Neuronal stem cell (in vitro differentiated cells): Measurements from ENCODE around the gene SEC24A.
A peak's percentile ranks its signal among the peaks of the same experiment; 100 is the strongest.
"Not testable (repeated sequence)": the region's sequence is repeated elsewhere in the genome, so short reads cannot be mapped to it uniquely, and the experiment has no call there.

Experiments used
- DNase-seq: peaks from one replicate; pipeline ENCODE4 v3.0.0-alpha.2; 2013; ENCODE audit warnings: low spot score
- H2AFZ ChIP-seq: one replicate; pipeline ENCODE4 v1.6.1; 2013; ENCODE audit warnings: mild to moderate bottlenecking, low read length, inconsistent platforms
- H2AK5ac ChIP-seq: 2 replicates; pipeline ENCODE4 v1.6.1; 2013; ENCODE audit warnings: low read depth, mild to moderate bottlenecking, inconsistent platforms, low read length, moderate library complexity, mixed read lengths
- H2BK120ac ChIP-seq: 2 replicates; pipeline ENCODE4 v1.6.1; 2013; ENCODE audit warnings: low read depth, mild to moderate bottlenecking, inconsistent platforms, low read length, moderate library complexity, mixed read lengths
- H2BK12ac ChIP-seq: one replicate; pipeline ENCODE4 v1.6.1; 2013; ENCODE audit warnings: low read length, inconsistent platforms
- H2BK15ac ChIP-seq: 2 replicates; pipeline ENCODE4 v1.6.1; 2013; ENCODE audit warnings: mild to moderate bottlenecking, low read length, inconsistent platforms, mixed read lengths
- H2BK5ac ChIP-seq: one replicate; pipeline ENCODE4 v1.6.1; 2013; ENCODE audit warnings: inconsistent platforms, mild to moderate bottlenecking, low read length, moderate library complexity
- H3K14ac ChIP-seq: one replicate; pipeline ENCODE4 v1.6.1; 2013; ENCODE audit warnings: low read length, inconsistent platforms
- H3K18ac ChIP-seq: 2 replicates; pipeline ENCODE4 v1.6.1; 2013; ENCODE audit warnings: low read length, inconsistent platforms
- H3K23ac ChIP-seq: 2 replicates; pipeline ENCODE4 v1.6.1; 2013; ENCODE audit warnings: low read depth, mild to moderate bottlenecking, mixed read lengths, low read length, inconsistent platforms; ENCODE audit not compliant: poor library complexity
- H3K27ac ChIP-seq: replicated peaks from 3 replicates; pipeline ENCODE4 v1.5.1; 2013; ENCODE audit warnings: low read length, inconsistent platforms
- H3K27me3 ChIP-seq, 3 experiments: 2 replicates each; pipeline ENCODE4 v1.6.1; 2013; ENCODE audit warnings: low read length in 3 of 3, mild to moderate bottlenecking in 2 of 3, inconsistent platforms in 1 of 3, low read depth in 1 of 3, mixed read lengths in 1 of 3, moderate library complexity in 1 of 3; ENCODE audit not compliant: control insufficient read depth in 3 of 3, insufficient read depth in 3 of 3
- H3K36me3 ChIP-seq, 2 donors: replicated peaks in 1 of 2; 2 replicates each; pipeline ENCODE4 v1.6.1; 2013; ENCODE audit warnings: low read length in 2 of 2; ENCODE audit not compliant: control insufficient read depth in 2 of 2, insufficient read depth in 2 of 2
- H3K4ac ChIP-seq: 2 replicates; pipeline ENCODE4 v1.6.1; 2013; ENCODE audit warnings: inconsistent platforms, mild to moderate bottlenecking, low read length, moderate library complexity
- H3K4me1 ChIP-seq, 2 donors: 1 replicate in 1 of 2; 2 replicates in 1 of 2; pipeline ENCODE4 v1.6.1; 2013; ENCODE audit warnings: low read length in 2 of 2, low read depth in 1 of 2; ENCODE audit not compliant: control insufficient read depth in 2 of 2, insufficient read depth in 1 of 2
- H3K4me2 ChIP-seq: one replicate; pipeline ENCODE4 v1.6.1; 2013; ENCODE audit warnings: mild to moderate bottlenecking, low read length, inconsistent platforms; ENCODE audit not compliant: insufficient read depth, poor library complexity, severe bottlenecking
- H3K4me3 ChIP-seq, 2 donors: 2 replicates each; pipeline ENCODE4 v1.5.1; 2013; ENCODE audit warnings: low read length in 2 of 2, mild to moderate bottlenecking in 2 of 2, inconsistent platforms in 1 of 2, moderate library complexity in 1 of 2
- H3K79me1 ChIP-seq: one replicate; pipeline ENCODE4 v1.6.1; 2013; ENCODE audit warnings: low read depth, mild to moderate bottlenecking, inconsistent platforms, low read length, moderate library complexity
- H3K9ac ChIP-seq: one replicate; pipeline ENCODE4 v1.6.1; 2013; ENCODE audit warnings: mild to moderate bottlenecking, low read depth, low read length, inconsistent platforms; ENCODE audit not compliant: poor library complexity
- H3K9me3 ChIP-seq, 2 donors: replicated peaks in 1 of 2; 2 replicates each; pipeline versions ENCODE3 to v1.6.1; 2013; ENCODE audit warnings: low read length in 2 of 2, mild to moderate bottlenecking in 2 of 2, inconsistent platforms in 1 of 2, low read depth in 1 of 2, mixed read lengths in 1 of 2, moderate library complexity in 1 of 2; ENCODE audit not compliant: control insufficient read depth in 2 of 2, insufficient read depth in 1 of 2
- H4K8ac ChIP-seq: one replicate; pipeline ENCODE4 v1.6.1; 2013; ENCODE audit warnings: low read depth, mild to moderate bottlenecking, inconsistent platforms, low read length, moderate library complexity
- H4K91ac ChIP-seq: one replicate; pipeline ENCODE4 v1.6.1; 2013; ENCODE audit warnings: low read length, low read depth, mild to moderate bottlenecking, inconsistent platforms; ENCODE audit not compliant: poor library complexity
- WGBS, 2 donors: extraction: QIAGEN DNeasy Blood & Tissue Kit; methylation state at CpG; one replicate each; pipeline ENCODE4 v1.1.7; 2013; ENCODE audit warnings: missing lambda C conversion rate in 2 of 2, mixed read lengths in 1 of 2; ENCODE audit not compliant: insufficient read length in 2 of 2, insufficient replicate concordance in 1 of 2; ENCODE audit errors: extremely low coverage in 2 of 2; 5-methylcytosine and 5-hydroxymethylcytosine counted together

Gene SEC24A

DNA sequence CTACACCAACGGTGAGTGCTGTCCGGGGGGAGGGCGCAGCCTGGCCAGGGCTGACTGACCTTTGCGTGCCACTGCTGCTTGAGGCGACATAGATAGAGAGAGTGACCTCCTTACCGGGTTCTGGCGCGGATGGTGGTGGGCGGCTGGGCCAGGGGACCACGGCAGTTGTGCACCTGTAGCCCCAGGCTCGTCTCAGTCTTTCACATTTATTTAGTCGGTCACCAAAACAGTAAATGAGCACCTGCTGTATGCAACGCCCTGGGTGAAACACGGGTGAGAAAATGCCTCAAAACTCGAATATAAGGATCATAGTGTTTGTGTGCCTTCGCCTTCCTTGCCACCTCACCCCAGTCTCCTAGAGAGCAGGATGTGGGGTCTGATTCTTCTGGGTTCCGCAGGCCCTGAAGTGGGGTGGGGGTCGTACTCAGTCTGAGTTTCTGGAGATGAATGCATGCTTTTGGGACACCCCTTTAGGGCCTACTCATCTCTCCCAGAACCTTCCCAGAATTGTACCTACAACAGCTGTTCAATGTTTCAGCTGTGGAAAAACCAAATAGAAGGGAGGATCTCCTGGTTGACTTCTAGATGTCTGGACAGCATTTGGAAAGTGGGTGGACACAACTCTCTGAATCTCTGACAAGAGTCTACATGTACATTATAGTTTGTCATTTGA lies 714 bp downstream of the SEC24A start:
- H2AK5ac ChIP-seq = peak overlapping the region; percentile 92
- H3K9ac ChIP-seq = peak overlapping the region; percentile 98
- peaks cover 0 to 3% of the 10 kb centered on the region in 2 donors for H3K36me3 ChIP-seq
- no peaks in the 10 kb centered on the region for H3K27me3 ChIP-seq
- H3K79me1 ChIP-seq = peaks cover 7% of the 10 kb centered on the region
- H3K27ac ChIP-seq = peak overlapping the region; percentile 80
- H3K18ac ChIP-seq = peak overlapping the region; percentile 95
- peak overlapping the region; percentile 66 for H2BK5ac ChIP-seq
- H3K4me2 ChIP-seq = peak overlapping the region; percentile 96
- no peak for DNase-seq
- H3K4me1 ChIP-seq = peaks cover 0 to 9% of the 10 kb centered on the region in 2 donors
- no CpG with 5 or more reads among the region's 18 CpGs for WGBS, 2 donors
- H3K4me3 ChIP-seq = peak overlapping the region; percentile 65 to 93
- peak overlapping the region; percentile 89 for H3K14ac ChIP-seq
- H3K9me3 ChIP-seq = no peaks in the 10 kb centered on the region
- no peak overlapping the region for H2BK12ac ChIP-seq
- H3K4ac ChIP-seq = no peak overlapping the region
- no peak overlapping the region for H2BK120ac ChIP-seq
- H4K91ac ChIP-seq = no peak overlapping the region
- peak overlapping the region; percentile 97 for H3K23ac ChIP-seq
- peak overlapping the region; percentile 99 for H2AFZ ChIP-seq
- no peak overlapping the region for H2BK15ac ChIP-seq
- peak overlapping the region; percentile 43 for H4K8ac ChIP-seq

DNA sequence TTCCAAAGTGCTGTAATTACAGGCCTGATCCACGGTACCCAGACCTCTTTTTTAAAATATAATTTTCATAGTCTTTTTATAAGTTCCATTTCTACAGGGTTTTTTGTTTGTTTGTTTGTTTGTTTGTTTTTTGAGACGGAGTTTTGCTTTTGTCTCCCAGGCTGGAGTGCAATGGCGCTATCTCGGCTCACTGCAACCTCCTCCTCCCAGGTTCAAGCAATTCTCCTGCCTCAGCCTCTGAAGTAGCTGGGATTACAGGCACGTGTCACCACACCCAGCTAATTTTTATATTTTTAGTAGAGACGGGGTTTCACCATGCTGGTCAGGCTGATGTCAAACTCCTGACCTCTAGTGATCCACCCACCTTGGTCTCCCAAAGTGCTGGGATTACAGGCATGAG lies 2.1 kb downstream of the SEC24A start:
- H3K4me2 ChIP-seq, H2BK12ac ChIP-seq, H3K27ac ChIP-seq, H3K36me3 ChIP-seq, H3K23ac ChIP-seq, H2AK5ac ChIP-seq, H3K18ac ChIP-seq, H3K9me3 ChIP-seq, H3K4me1 ChIP-seq, H3K4ac ChIP-seq, H2BK120ac ChIP-seq, H4K91ac ChIP-seq, H3K14ac ChIP-seq, H3K4me3 ChIP-seq, H3K9ac ChIP-seq, H2BK15ac ChIP-seq, H3K27me3 ChIP-seq, H2AFZ ChIP-seq, H2BK5ac ChIP-seq, H4K8ac ChIP-seq, DNase-seq: not testable (repeated sequence)
- no CpG with 5 or more reads among the region's 6 CpGs for WGBS, 2 donors
- H3K79me1 ChIP-seq = peaks cover 11% of the 10 kb centered on the region

DNA sequence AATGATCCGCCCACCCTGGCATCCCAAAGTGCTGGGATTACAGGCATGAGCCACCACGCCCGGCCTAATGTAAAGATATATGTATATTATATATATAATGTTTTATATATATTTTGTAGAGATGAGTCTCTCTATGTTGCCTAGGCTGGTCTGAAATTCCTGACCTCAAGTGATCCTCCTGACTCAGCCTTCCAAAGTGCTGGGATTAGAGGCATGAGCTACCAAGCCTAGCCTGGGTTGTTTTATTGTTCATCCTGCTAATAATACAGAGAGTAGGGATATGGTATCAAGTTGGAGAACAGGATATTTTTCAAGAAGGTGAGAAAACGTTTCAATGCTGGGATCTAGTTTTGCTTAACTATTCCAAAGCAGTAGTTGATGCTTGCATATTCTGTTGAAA lies 2.9 kb downstream of the SEC24A start:
- Histone ChIP-seq H3K9ac (no peak overlapping the region), H3K4me3 (no peak overlapping the region), H3K4ac (no peak overlapping the region), H2AFZ (no peak overlapping the region), H3K36me3 (peaks cover 0 to 3% of the 10 kb centered on the region in 2 donors), H2AK5ac (no peak overlapping the region), H3K14ac (no peak overlapping the region), H2BK12ac (no peak overlapping the region), H2BK120ac (no peak overlapping the region), H2BK15ac (no peak overlapping the region), H3K27me3 (no peaks in the 10 kb centered on the region), H3K79me1 (peaks cover 11% of the 10 kb centered on the region), H3K4me1 (peaks cover 0 to 9% of the 10 kb centered on the region in 2 donors), H2BK5ac (no peak overlapping the region), H3K9me3 (no peaks in the 10 kb centered on the region), H4K91ac (no peak overlapping the region), H3K4me2 (no peak overlapping the region), H4K8ac (no peak overlapping the region), H3K18ac (no peak overlapping the region), H3K23ac (no peak overlapping the region), H3K27ac (no peak overlapping the region)
- no peak for DNase-seq
- WGBS, 2 donors = no CpG with 5 or more reads among the region's 4 CpGs

DNA sequence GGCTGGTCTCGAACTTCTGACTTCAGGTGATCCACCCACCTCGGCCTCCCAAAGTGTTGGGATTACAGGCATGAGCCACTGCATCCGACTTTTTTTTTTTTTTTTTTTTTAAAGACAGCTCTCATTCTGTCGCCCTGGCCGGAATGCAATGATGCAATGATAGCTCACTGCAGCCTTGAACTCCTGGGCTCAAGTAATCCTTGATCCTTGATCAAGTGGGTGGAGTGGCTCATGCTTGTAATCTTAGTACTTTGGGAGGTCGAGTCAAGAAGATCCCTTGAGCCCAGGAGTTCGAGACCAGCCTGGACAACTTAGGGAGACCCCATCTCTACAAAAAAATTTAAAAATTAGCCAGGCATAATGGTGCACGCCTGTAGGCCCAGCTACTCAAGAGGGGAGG lies 8.1 kb downstream of the SEC24A start:
- Histone ChIP-seq H3K27me3 (no peaks in the 10 kb centered on the region), H3K36me3 (peaks cover 4 to 15% of the 10 kb centered on the region in 2 donors), H3K4me2 (no peak overlapping the region), H3K9me3 (no peaks in the 10 kb centered on the region), H3K14ac (no peak overlapping the region), H3K4ac (no peak overlapping the region), H2AFZ (no peak overlapping the region), H3K18ac (no peak overlapping the region), H2BK12ac (no peak overlapping the region), H3K4me1 (no peaks in the 10 kb centered on the region), H4K91ac (no peak overlapping the region), H2BK5ac (no peak overlapping the region), H3K79me1 (peaks cover 9% of the 10 kb centered on the region), H3K4me3 (no peak overlapping the region), H2BK15ac (no peak overlapping the region), H3K23ac (no peak overlapping the region), H4K8ac (no peak overlapping the region), H2BK120ac (no peak overlapping the region), H3K27ac (no peak overlapping the region), H3K9ac (no peak overlapping the region), H2AK5ac (no peak overlapping the region)
- DNase-seq = no peak
- no CpG with 5 or more reads among the region's 8 CpGs for WGBS, 2 donors
